Measurements from ENCODE around the gene KIF5C. TPM values are rescaled to one million over a fixed set of nuclear protein-coding genes. Genes with fewer than 3 reads are reported as not detected.

Gene KIF5C
- total and polyA plus RNA-seq, 2 experiments from 2014 or later = 45.0 to 49.1 TPM

- H3K4me1 ChIP-seq (ENCODE audit: insufficient read depth) = no peaks in the 10 kb centered on the region; the same call in 1 of the 2 replicates
- H3K79me2 ChIP-seq (replicated peaks; ENCODE audit: insufficient read depth) = no peaks in the 10 kb centered on the region
- H3K4me3 ChIP-seq = no peak overlapping the region
- H3K27me3 Mint-ChIP-seq (ENCODE audit: insufficient read depth, low read depth, poor library complexity) = peaks cover 9% of the 10 kb centered on the region
- ATAC-seq = no peak
- peaks cover 10% of the 10 kb centered on the region for H3K36me3 Mint-ChIP-seq (ENCODE audit: low read depth)
- no peaks in the 10 kb centered on the region for H3K9me3 Mint-ChIP-seq
- H3K9me2 ChIP-seq (ENCODE audit: insufficient read depth) = no peaks in the 10 kb centered on the region
- no peak overlapping the region for H3K4me3 Mint-ChIP-seq
- no peaks in the 10 kb centered on the region for H4K20me1 ChIP-seq (replicated peaks; ENCODE audit: insufficient read depth)
- H3K27ac ChIP-seq (ENCODE audit: low read depth) = no peak overlapping the region
- DNase-seq (ENCODE audit: low spot score) = no peak
- no peak overlapping the region for H3K27ac Mint-ChIP-seq
- no peak overlapping the region for H3K4me2 ChIP-seq
- no peak for TF ChIP-seq POLR2AphosphoS5 (IDR thresholded peaks at IDR 0.05; ENCODE audit: low read depth)
- no peak for TF ChIP-seq ZNF114 (CRISPR knock-in tag; IDR thresholded peaks at IDR 0.05)
- no peak for TF ChIP-seq ZNF331 (CRISPR knock-in tag; IDR thresholded peaks at IDR 0.05; ENCODE audit: low read depth)
- TF ChIP-seq NANOG (IDR thresholded peaks at IDR 0.05; ENCODE audit: borderline replicate concordance) = no peak
- no peak for TF ChIP-seq JUNB (IDR thresholded peaks at IDR 0.05; ENCODE audit: unreplicated experiment)
- TF ChIP-seq ZNF462 (CRISPR knock-in tag; IDR thresholded peaks at IDR 0.05) = no peak
- no peak for TF ChIP-seq CTCF (conservative IDR thresholded peaks at IDR 0.05; ENCODE audit: low read depth in 2 of 2)
- H3K4me1 Mint-ChIP-seq = peaks cover 17% of the 10 kb centered on the region
- H3F3A ChIP-seq (replicated peaks; ENCODE audit: low read depth) = no peaks in the 10 kb centered on the region
- H3K27me3 ChIP-seq (ENCODE audit: insufficient read depth) = no peaks in the 10 kb centered on the region
- 0 out of 2 replicates have a peak, but pooled peaks cover 3% of the 10 kb centered on the region for H3K36me3 ChIP-seq (ENCODE audit: insufficient read depth)
- H2AFZ ChIP-seq = no peak overlapping the region
Observed at GRCh38 chr2:149018981-149019380, 144.0 kb downstream of the KIF5C start.

Data from GM23338 (cell line).